Endothelial cell of umbilical vein (primary cell): ENCODE data around the gene HSPB8. TPM values are rescaled to one million over a fixed set of nuclear protein-coding genes. Genes with fewer than 3 reads are reported as not detected.

Experiments
- BruUV-seq: library from RNA; stranded (reverse); fragments of 400-500 nt; replicated peaks from 2 replicates; lab custom pipeline; 2021; lab: Mats Ljungman, UMichigan
- CTCF ChIA-PET: fragments of 300-600, 350-600 bp; sonication (Branson Sonifier 250); formaldehyde crosslinking; loops from one replicate; lab custom pipeline; 2021; ENCODE audit warnings: antibody characterized with exemption, inconsistent platforms; lab: Charles Lee
- POLR2A ChIA-PET: fragments of 300-600, 350-600 bp; sonication (Branson Sonifier 250); formaldehyde crosslinking; loops from one replicate; lab custom pipeline; 2021; ENCODE audit warnings: antibody characterized with exemption, inconsistent platforms; lab: Charles Lee
- DNase-seq: peaks from one replicate; pipeline ENCODE4 v3.0.0-alpha.2; 2011; ENCODE audit warnings: low read depth, low spot score
- FAIRE-seq: peaks from 2 replicates; lab custom pipeline; 2011; peaks lifted over from hg19 to GRCh38; lab: Jason Lieb, UNC
- H2AFZ ChIP-seq: 2 replicates; pipeline ENCODE4 v1.6.0; 2012; ENCODE audit warnings: low read depth, low read length, control low read depth, inconsistent platforms
- H3K27ac ChIP-seq: 2 replicates; pipeline ENCODE4 v1.5.1; 2011; ENCODE audit warnings: low read depth, mild to moderate bottlenecking, control low read depth, low read length, moderate library complexity; ENCODE audit not compliant: insufficient read depth
- H3K27me3 ChIP-seq, 2 experiments: 2 replicates each; pipeline versions ENCODE4 v1.6.0 to v1.6.1; 2011; ENCODE audit warnings: low read length in 2 of 2, mixed read lengths in 1 of 2; ENCODE audit not compliant: control insufficient read depth in 2 of 2, insufficient read depth in 2 of 2
- H3K36me3 ChIP-seq, 2 experiments: 2 replicates in 1 of 2; 3 replicates in 1 of 2; pipeline ENCODE4 v1.5.1; 2011; ENCODE audit warnings: low read length in 2 of 2, mild to moderate bottlenecking in 1 of 2, moderate library complexity in 1 of 2; ENCODE audit not compliant: control insufficient read depth in 2 of 2, insufficient read depth in 2 of 2; ENCODE audit errors: extremely low read depth in 1 of 2
- H3K4me1 ChIP-seq: 3 replicates; pipeline ENCODE4 v1.5.1; 2011; ENCODE audit warnings: mild to moderate bottlenecking, low read length; ENCODE audit not compliant: control insufficient read depth, insufficient read depth; ENCODE audit errors: extremely low read depth
- H3K4me2 ChIP-seq: 2 replicates; pipeline ENCODE4 v1.6.1; 2011; ENCODE audit warnings: low read length, control low read depth, mixed read lengths; ENCODE audit not compliant: insufficient read depth
- H3K4me3 ChIP-seq, 3 experiments: fragments of 200-600 bp in 1 of 3; sonication (generic), shearing (Covaris generic) in 1 of 3; replicated peaks in 1 of 3; 2 replicates each; pipeline ENCODE4 v1.5.1; 2011 to 2016; ENCODE audit warnings: control low read depth in 3 of 3, low read length in 3 of 3, mild to moderate bottlenecking in 2 of 3, inconsistent platforms in 1 of 3, low read depth in 1 of 3, moderate library complexity in 1 of 3; ENCODE audit not compliant: insufficient read depth in 1 of 3
- H3K79me2 ChIP-seq: 2 replicates; pipeline ENCODE4 v1.6.0; 2012; ENCODE audit warnings: low read length, inconsistent platforms; ENCODE audit not compliant: control insufficient read depth, insufficient read depth
- H3K9ac ChIP-seq: replicated peaks from 2 replicates; pipeline ENCODE3; 2011; ENCODE audit warnings: low read length, control low read depth; ENCODE audit not compliant: insufficient read depth; ENCODE audit errors: extremely low read depth
- H3K9me1 ChIP-seq: replicated peaks from 3 replicates; pipeline ENCODE4 v1.6.0; 2011; ENCODE audit warnings: mild to moderate bottlenecking, low read length; ENCODE audit not compliant: control insufficient read depth, insufficient read depth; ENCODE audit errors: extremely low read depth
- H3K9me3 ChIP-seq: replicated peaks from 2 replicates; pipeline ENCODE4 v1.5.1; 2012; ENCODE audit warnings: low read length, inconsistent platforms; ENCODE audit not compliant: control insufficient read depth, insufficient read depth
- H4K20me1 ChIP-seq: replicated peaks from 2 replicates; pipeline ENCODE3; 2011; ENCODE audit warnings: mild to moderate bottlenecking, low read length; ENCODE audit not compliant: control insufficient read depth, insufficient read depth; ENCODE audit errors: extremely low read depth
- EZH2 ChIP-seq: IDR thresholded peaks from 2 replicates; pipeline ENCODE4 v1.6.1; 2012; ENCODE audit warnings: borderline replicate concordance, low read depth, mild to moderate bottlenecking, moderate library complexity, low read length, inconsistent platforms; ENCODE audit not compliant: severe bottlenecking
- GATA2 ChIP-seq: IDR thresholded peaks from 2 replicates; pipeline ENCODE4 v1.7.0; 2011; ENCODE audit warnings: low read depth, mild to moderate bottlenecking, moderate library complexity, mixed read lengths, low read length; ENCODE audit not compliant: insufficient read length, insufficient read depth
- JUN ChIP-seq: IDR thresholded peaks from 2 replicates; pipeline ENCODE4 v1.6.1; 2011; ENCODE audit warnings: borderline replicate concordance, low read depth; ENCODE audit not compliant: insufficient read length, insufficient read depth
- MAX ChIP-seq: IDR thresholded peaks from 2 replicates; pipeline ENCODE4 v1.6.1; 2011; ENCODE audit not compliant: insufficient read depth, insufficient read length
- POLR2A ChIP-seq: IDR thresholded peaks from 2 replicates; pipeline ENCODE4 v1.6.1; 2012; ENCODE audit warnings: low read depth, mild to moderate bottlenecking, control low read depth, low read length
- dilution Hi-C: fragments of 300-500 bp; cut with MboI; formaldehyde crosslinking; loops from one replicate; pipeline ENCODE4 v1.15.0; 2019; ENCODE audit warnings: low sequenced_read_pairs; ENCODE audit not compliant: extremely low pct_ligation_motif_present
- intact Hi-C: fragments of 100-400 bp; cut with micrococcal nuclease; formaldehyde crosslinking; loops from one replicate; pipeline ENCODE4 v1.10.0; 2022
- polyA plus RNA-seq, 4 experiments: library from polyadenylated mRNA; depleted of rRNA in 3 of 4; stranded (reverse) in 3 of 4; unstranded in 1 of 4; fragments of >200 nt; gene quantifications; 2 replicates each; pipeline versions ENCODE4 v1.2.1 to v1.2.3, GENCODE V29; 2011 to 2012; ENCODE audit warnings: missing spikeins in 1 of 4
- total RNA-seq: library from RNA; stranded (reverse); gene quantifications from 2 replicates; pipeline ENCODE4 v1.2.3, GENCODE V29; 2021
- TF ChIP-seq, protein P1 (sequence below), 2 donors: IDR thresholded peaks; 1 replicate in 1 of 2; 2 replicates in 1 of 2; pipeline ENCODE4 v1.5.1; 2011; ENCODE audit warnings: low read length in 2 of 2, mild to moderate bottlenecking in 2 of 2, moderate library complexity in 2 of 2, control low read depth in 1 of 2, inconsistent platforms in 1 of 2, low read depth in 1 of 2; ENCODE audit not compliant: insufficient read depth in 1 of 2; ENCODE audit errors: extremely low read depth in 1 of 2

The HSPB8 gene
- total and polyA plus RNA-seq, 2 donors (not counting 3 experiments of a cell fraction or from before 2014, with no cell fraction given), result 10.8 to 14.7 TPM

GRCh38 chr12:119156401-119157044, 22.2 kb upstream of the HSPB8 start:
- POLR2A ChIA-PET, result no interaction called here

More at GRCh38 chr12:119156401-119157044, 22.2 kb upstream of the HSPB8 start:
- no peaks in the 10 kb centered on the region for H3K79me2 ChIP-seq
- CTCF ChIA-PET, result no interaction called here
- FAIRE-seq (no peak), DNase-seq (no peak)
- no peak overlapping the region for H3K4me3 ChIP-seq
- no peaks in the 10 kb centered on the region for H3K4me1 ChIP-seq
- H3K27ac ChIP-seq, result no peak overlapping the region
- no TSS peak for BruUV-seq
- H4K20me1 ChIP-seq, result no peaks in the 10 kb centered on the region
- no peak overlapping the region for H3K9ac ChIP-seq
- no peaks in the 10 kb centered on the region for H3K9me1 ChIP-seq
- no peak overlapping the region for H3K4me2 ChIP-seq
- H2AFZ ChIP-seq, result no peak overlapping the region
- no peaks in the 10 kb centered on the region for H3K27me3 ChIP-seq
- H3K36me3 ChIP-seq, result no peaks in the 10 kb centered on the region
- no peak for TF ChIP-seq MAX
- TF ChIP-seq, protein P1, sequence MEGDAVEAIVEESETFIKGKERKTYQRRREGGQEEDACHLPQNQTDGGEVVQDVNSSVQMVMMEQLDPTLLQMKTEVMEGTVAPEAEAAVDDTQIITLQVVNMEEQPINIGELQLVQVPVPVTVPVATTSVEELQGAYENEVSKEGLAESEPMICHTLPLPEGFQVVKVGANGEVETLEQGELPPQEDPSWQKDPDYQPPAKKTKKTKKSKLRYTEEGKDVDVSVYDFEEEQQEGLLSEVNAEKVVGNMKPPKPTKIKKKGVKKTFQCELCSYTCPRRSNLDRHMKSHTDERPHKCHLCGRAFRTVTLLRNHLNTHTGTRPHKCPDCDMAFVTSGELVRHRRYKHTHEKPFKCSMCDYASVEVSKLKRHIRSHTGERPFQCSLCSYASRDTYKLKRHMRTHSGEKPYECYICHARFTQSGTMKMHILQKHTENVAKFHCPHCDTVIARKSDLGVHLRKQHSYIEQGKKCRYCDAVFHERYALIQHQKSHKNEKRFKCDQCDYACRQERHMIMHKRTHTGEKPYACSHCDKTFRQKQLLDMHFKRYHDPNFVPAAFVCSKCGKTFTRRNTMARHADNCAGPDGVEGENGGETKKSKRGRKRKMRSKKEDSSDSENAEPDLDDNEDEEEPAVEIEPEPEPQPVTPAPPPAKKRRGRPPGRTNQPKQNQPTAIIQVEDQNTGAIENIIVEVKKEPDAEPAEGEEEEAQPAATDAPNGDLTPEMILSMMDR (IDR thresholded peaks at IDR 0.05; ENCODE audit: extremely low read depth in 1 of 2, insufficient read depth in 1 of 2, low read depth in 1 of 2, low read length in 2 of 2), result no peak
- TF ChIP-seq POLR2A, result no peak
- no peak for TF ChIP-seq EZH2
- TF ChIP-seq JUN, result no peak
- no peak for TF ChIP-seq GATA2
- H3K9me3 ChIP-seq, result no peaks in the 10 kb centered on the region
- intact Hi-C loops, result no loop called here
- dilution Hi-C loops, result no loop called here
